Bronchial epithelial cell (primary cell): ENCODE data around the gene SF3B2. TPM values are rescaled to one million over a fixed set of nuclear protein-coding genes. Genes with fewer than 3 reads are reported as not detected.
A peak's percentile ranks its signal among the peaks of the same experiment; 100 is the strongest.
"Not testable (repeated sequence)": the region's sequence is repeated elsewhere in the genome, so short reads cannot be mapped to it uniquely, and the experiment has no call there.

Experiments used
- DNase-seq: peaks from one replicate; pipeline ENCODE4 v3.0.0-alpha.2; 2010; ENCODE audit warnings: low read depth
- FAIRE-seq: peaks from 2 replicates; lab custom pipeline; 2011; peaks lifted over from hg19 to GRCh38; lab: Jason Lieb, UNC
- H3K27me3 ChIP-seq: 2 replicates; pipeline ENCODE4 v1.5.1; 2011; ENCODE audit warnings: low read length; ENCODE audit not compliant: control insufficient read depth, insufficient read depth
- H3K36me3 ChIP-seq: 2 replicates; pipeline ENCODE4 v1.5.1; 2011; ENCODE audit warnings: low read length; ENCODE audit not compliant: control insufficient read depth, insufficient read depth
- H3K4me3 ChIP-seq: 2 replicates; pipeline ENCODE4 v1.5.1; 2011; ENCODE audit warnings: mild to moderate bottlenecking, low read depth, low read length, control low read depth
- total RNA-seq: library from RNA; depleted of rRNA; stranded (reverse); fragments of >200 nt; gene quantifications from 2 replicates; pipeline ENCODE4 v1.2.1, GENCODE V29; 2014
- TF ChIP-seq, protein P1 (sequence below): IDR thresholded peaks from 2 replicates; pipeline ENCODE4 v1.5.1; 2011; ENCODE audit warnings: mild to moderate bottlenecking, moderate library complexity, low read length, control low read depth, inconsistent platforms; ENCODE audit not compliant: insufficient read depth, severe bottlenecking

Gene SF3B2
- total RNA-seq, 1 donor from 2014 or later = 88.2 TPM

DNA sequence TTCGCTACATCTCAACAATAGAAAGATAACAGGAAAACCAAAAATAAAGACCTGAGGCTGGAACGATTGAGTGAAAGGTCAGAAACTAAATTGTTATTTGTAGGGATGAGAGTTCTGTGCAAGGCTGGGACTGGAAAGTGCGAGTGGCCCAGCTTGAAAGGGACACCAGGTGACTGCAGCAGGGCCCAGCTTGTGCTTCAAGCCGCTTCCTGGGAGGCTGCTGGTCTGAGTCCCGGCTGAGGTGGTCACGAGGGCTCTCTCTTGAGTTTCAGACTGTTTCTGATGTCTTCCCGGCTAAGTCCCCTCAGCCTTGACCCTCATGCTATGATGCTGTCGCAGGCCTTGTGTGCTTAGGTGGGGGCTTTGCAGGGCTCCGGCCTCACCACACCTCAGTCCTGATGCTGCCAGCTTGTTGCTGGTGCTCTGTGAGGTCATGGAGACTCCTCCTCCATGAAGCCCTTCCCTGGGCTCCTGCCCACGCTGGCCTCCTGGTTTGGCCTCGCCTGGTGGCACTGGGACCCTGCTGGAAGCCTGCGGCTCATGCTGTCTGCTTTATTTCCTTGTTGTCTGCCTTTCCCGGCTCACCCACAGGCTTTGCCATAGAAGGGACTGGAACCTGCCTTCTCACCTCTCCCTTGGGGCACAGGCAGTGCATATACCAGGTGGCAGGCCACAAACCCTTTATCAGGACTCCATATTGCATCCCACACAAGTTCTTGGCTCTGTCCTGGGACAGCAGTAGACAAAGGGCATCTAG is 45.9 kb upstream of the SF3B2 start:
- no peak overlapping the region for H3K4me3 ChIP-seq
- FAIRE-seq = no peak
- DNase-seq = no peak
- TF ChIP-seq, protein P1, sequence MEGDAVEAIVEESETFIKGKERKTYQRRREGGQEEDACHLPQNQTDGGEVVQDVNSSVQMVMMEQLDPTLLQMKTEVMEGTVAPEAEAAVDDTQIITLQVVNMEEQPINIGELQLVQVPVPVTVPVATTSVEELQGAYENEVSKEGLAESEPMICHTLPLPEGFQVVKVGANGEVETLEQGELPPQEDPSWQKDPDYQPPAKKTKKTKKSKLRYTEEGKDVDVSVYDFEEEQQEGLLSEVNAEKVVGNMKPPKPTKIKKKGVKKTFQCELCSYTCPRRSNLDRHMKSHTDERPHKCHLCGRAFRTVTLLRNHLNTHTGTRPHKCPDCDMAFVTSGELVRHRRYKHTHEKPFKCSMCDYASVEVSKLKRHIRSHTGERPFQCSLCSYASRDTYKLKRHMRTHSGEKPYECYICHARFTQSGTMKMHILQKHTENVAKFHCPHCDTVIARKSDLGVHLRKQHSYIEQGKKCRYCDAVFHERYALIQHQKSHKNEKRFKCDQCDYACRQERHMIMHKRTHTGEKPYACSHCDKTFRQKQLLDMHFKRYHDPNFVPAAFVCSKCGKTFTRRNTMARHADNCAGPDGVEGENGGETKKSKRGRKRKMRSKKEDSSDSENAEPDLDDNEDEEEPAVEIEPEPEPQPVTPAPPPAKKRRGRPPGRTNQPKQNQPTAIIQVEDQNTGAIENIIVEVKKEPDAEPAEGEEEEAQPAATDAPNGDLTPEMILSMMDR = no peak
- H3K36me3 ChIP-seq = peaks cover 7% of the 10 kb centered on the region
- no peaks in the 10 kb centered on the region for H3K27me3 ChIP-seq

DNA sequence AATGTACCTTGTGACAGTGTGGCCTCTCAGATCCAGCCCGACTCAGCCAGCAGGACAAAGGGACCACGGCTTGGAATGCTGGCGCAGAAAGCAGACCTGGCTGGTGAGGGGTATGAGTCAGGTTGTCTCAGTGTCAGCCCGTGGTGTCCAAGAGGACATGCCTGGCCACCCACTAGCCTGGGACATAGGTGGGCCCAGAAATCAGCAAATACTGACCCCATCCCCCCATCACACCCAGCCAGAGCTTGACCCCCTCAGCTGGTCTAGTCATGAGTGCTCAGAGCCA is 45.3 kb upstream of the SF3B2 start:
- TF ChIP-seq, protein P1 = no peak
- DNase-seq (no peak), FAIRE-seq (no peak)
- peaks cover 7% of the 10 kb centered on the region for H3K36me3 ChIP-seq
- no peaks in the 10 kb centered on the region for H3K27me3 ChIP-seq
- H3K4me3 ChIP-seq = no peak overlapping the region

DNA sequence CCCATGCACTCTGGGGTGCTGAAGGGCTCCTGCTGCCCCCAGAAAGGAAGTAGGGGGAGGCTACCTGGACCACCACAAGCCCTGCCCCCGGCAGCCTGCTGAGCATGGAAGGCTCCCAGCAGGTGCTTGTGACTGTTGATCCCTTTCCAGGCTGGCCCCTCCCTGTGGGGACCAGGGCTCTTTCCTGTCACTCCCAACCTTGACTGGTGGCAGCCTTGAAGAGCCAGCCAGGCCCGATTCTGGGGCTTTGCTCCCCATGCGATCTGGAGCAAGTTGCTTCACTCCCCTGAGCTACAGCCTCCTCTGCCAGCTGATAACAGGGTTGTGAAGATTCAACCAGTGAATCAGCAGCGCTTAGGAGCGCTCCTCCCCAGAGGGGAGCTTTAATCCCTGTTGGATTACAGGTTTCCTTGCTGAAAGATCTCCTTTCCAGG is 44.9 kb upstream of the SF3B2 start:
- peaks cover 7% of the 10 kb centered on the region for H3K36me3 ChIP-seq
- TF ChIP-seq, protein P1 = no peak
- no peak for FAIRE-seq
- H3K4me3 ChIP-seq = no peak overlapping the region
- no peak for DNase-seq
- no peaks in the 10 kb centered on the region for H3K27me3 ChIP-seq

DNA sequence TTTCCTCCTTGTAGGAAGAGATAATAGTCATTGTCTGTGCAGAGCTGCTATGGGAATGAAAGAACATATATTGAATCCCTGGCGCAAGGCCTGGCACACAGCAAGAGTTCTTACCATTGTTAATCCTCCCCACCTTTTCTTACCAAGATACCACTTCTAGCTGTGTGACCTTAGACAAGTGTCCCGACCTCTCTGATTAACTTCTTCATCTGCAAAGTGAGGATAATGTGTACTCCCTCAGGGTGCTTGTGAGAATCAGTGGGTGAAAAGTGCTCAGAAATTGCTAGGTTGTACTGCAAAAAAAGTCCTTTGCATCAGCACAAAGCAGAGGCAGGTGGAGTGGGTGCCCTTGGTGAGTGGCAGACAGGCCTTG is 44.1 kb upstream of the SF3B2 start:
- FAIRE-seq (no peak), DNase-seq (no peak)
- H3K27me3 ChIP-seq = no peaks in the 10 kb centered on the region
- no peak overlapping the region for H3K4me3 ChIP-seq
- peaks cover 7% of the 10 kb centered on the region for H3K36me3 ChIP-seq
- TF ChIP-seq, protein P1 = no peak

DNA sequence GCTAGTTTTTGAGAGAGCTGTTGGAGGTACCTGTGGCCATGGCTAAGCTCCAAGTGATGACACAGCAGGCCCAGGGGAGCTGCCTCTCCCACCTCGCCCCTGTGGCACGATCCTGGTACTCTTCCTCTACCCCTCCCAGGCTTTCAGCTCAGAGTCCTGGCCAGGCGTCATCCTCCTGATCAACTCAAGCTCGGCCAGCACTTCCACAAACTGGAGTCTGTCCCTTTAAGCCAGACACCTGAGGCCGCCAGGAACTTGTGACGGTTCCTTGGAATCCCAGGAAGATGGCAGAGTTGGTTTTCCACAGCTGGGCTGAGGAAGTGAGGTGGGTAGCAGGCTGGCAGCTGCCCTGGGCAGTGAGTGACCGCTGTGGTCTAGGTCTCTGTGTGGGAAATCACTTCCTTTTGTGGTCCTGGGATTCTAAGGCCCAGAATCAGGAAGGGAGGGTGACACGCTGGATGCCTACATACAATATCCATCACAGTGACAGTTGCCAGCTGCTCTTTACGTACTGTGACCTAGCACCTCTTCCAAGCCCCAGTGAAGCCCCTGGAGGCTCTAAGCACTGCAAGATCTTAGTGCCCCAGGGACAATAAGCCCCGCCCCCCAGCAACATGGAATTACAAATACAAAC is 43.6 kb upstream of the SF3B2 start:
- peak; percentile 73 for DNase-seq
- H3K4me3 ChIP-seq = no peak overlapping the region
- H3K36me3 ChIP-seq = peaks cover 7% of the 10 kb centered on the region
- no peak for FAIRE-seq
- no peaks in the 10 kb centered on the region for H3K27me3 ChIP-seq
- TF ChIP-seq, protein P1 = no peak

DNA sequence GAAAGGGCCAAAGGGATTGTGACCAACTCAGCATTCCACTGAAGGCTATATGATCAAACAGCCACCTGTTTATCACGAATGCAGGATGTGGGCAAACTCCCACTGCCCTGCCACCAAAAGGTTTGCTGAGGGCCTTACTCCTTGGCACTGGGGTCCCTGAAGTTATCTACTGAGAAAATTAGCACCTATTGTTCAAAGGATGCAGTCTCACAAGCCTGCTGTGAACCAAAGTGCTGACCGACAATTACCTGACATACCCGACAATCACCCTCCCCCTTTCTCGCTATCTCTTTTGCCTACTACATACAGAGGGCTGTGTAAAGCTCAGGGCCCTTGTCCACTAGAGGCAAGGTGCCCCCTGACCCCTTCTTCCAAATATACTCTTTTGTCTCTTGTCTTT is 42.1 kb upstream of the SF3B2 start:
- not testable (repeated sequence) for H3K27me3 ChIP-seq, DNase-seq, H3K4me3 ChIP-seq, H3K36me3 ChIP-seq, FAIRE-seq
